SKM-1 (cell line): ENCODE results near the gene PHF2.
A peak's percentile ranks its signal among the peaks of the same experiment; 100 is the strongest.

Experiments used
- DNase-seq: peaks from one replicate; lab custom pipeline; 2025; ENCODE audit not compliant: unreplicated experiment; lab: John Stamatoyannopoulos, UW

PHF2 gene

GRCh38 chr9:93676310-93677047, 100.1 kb downstream of the PHF2 start:
- DNase-seq: no peak

- no peak for DNase-seq
Measured at GRCh38 chr9:93677048-93677571, 100.7 kb downstream of the PHF2 start.

- DNase-seq: no peak
Measured at GRCh38 chr9:93677641-93678136, 101.3 kb downstream of the PHF2 start.

- no peak for DNase-seq
Measured at GRCh38 chr9:93678199-93679019, 102.0 kb downstream of the PHF2 start.

- DNase-seq: no peak
Measured at GRCh38 chr9:93679536-93680442, 103.4 kb downstream of the PHF2 start.

GRCh38 chr9:93680443-93681268, 104.3 kb downstream of the PHF2 start:
- DNase-seq: no peak

GRCh38 chr9:93681269-93682154, 105.1 kb downstream of the PHF2 start:
- no peak for DNase-seq

GRCh38 chr9:93682155-93682968, 106.0 kb downstream of the PHF2 start:
- DNase-seq: no peak

- DNase-seq: no peak
Measured at GRCh38 chr9:93683331-93684134, 107.1 kb downstream of the PHF2 start.

- DNase-seq: no peak
Measured at GRCh38 chr9:93684161-93684765, 107.9 kb downstream of the PHF2 start.

GRCh38 chr9:93684806-93685543, 108.6 kb downstream of the PHF2 start:
- peak; percentile 10 for DNase-seq

GRCh38 chr9:93686127-93686879, 109.9 kb downstream of the PHF2 start:
- no peak for DNase-seq

GRCh38 chr9:93686880-93687236, 110.5 kb downstream of the PHF2 start:
- no peak for DNase-seq

GRCh38 chr9:93690618-93691017, 114.2 kb downstream of the PHF2 start:
- DNase-seq: no peak

GRCh38 chr9:93693129-93693528, 116.7 kb downstream of the PHF2 start:
- DNase-seq: no peak
